K562 (cell line): ENCODE measurements around the gene ZC3H18.

Experiments
- ATF7 ChIP-seq: fragments of 450-650 bp; IDR thresholded peaks from 2 replicates; pipeline ENCODE4 v1.7.1; 2014; ENCODE audit warnings: mild to moderate bottlenecking, moderate library complexity
- MEF2A ChIP-seq: IDR thresholded peaks from 2 replicates; pipeline ENCODE4 v1.6.1; 2011; ENCODE audit warnings: low read depth, mild to moderate bottlenecking, low read length, moderate library complexity; ENCODE audit not compliant: control insufficient read depth

DNA sequence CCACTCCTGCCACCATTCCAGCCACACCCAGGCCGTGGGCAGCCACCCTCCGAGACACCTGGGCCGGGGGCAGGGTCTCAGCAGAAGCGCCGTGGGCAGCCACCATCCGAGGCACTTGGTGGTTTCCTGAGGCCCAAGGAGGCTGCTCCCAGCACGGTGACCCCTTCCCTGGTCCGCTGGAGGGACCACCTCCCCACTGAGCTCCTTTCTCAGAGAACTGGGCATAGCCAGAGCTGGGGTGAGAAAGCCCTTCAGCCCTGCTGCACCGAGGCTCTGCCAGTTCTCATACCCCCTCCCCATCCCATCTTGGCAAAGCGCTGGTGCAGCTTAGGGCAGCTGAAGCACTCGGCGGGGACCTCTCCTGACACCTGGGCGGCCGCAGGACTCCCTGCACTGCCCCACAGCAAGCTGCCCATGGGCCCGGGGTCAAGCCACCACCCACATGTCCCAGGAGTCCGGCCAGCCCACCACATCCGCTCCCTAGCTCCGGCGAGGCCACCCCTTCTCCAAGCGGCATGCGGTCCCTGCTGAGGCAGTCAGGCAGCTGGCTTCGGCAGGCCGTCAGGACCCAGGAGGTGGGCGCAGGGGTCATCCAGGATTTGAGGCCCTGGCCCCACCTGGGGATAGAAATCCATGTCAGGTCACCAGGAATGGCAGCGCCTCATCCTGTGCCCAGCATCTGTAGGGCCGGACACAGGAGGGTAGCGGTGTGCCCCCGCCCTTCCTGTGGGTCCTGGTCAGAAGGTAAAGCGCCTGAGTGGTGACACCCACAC lies 82.0 kb downstream of the ZC3H18 start:
- TF ChIP-seq ATF7 = no peak
- TF ChIP-seq MEF2A = no peak
